Ishikawa (cell line): ENCODE data around the gene VWC2L.

Source experiments
- CEBPB ChIP-seq: IDR thresholded peaks from 2 replicates; pipeline ENCODE4 v1.6.1; 2012
- CREB1 ChIP-seq: IDR thresholded peaks from 2 replicates; pipeline ENCODE4 v1.6.1; 2012; ENCODE audit warnings: low read depth
- EGR1 ChIP-seq: IDR thresholded peaks from 2 replicates; pipeline ENCODE4 v1.6.1; 2012
- EP300 ChIP-seq: IDR thresholded peaks from 2 replicates; pipeline ENCODE4 v1.6.1; 2012; ENCODE audit warnings: borderline replicate concordance
- FOXM1 ChIP-seq: IDR thresholded peaks from 2 replicates; pipeline ENCODE4 v1.6.1; 2012; ENCODE audit warnings: low read depth, borderline replicate concordance
- MAX ChIP-seq: IDR thresholded peaks from 2 replicates; pipeline ENCODE4 v1.6.1; 2012
- NFIC ChIP-seq: IDR thresholded peaks from 2 replicates; pipeline ENCODE4 v1.6.1; 2012
- RAD21 ChIP-seq: IDR thresholded peaks from 2 replicates; pipeline ENCODE4 v1.6.1; 2012; ENCODE audit warnings: low read depth
- REST ChIP-seq: IDR thresholded peaks from 2 replicates; pipeline ENCODE4 v1.6.1; 2012; ENCODE audit warnings: low read depth, mild to moderate bottlenecking
- TAF1 ChIP-seq: IDR thresholded peaks from 2 replicates; pipeline ENCODE4 v1.6.1; 2012; ENCODE audit warnings: low read depth, mild to moderate bottlenecking
- TCF12 ChIP-seq: IDR thresholded peaks from 2 replicates; pipeline ENCODE4 v1.6.1; 2012; ENCODE audit warnings: low read depth
- TEAD4 ChIP-seq: IDR thresholded peaks from 2 replicates; pipeline ENCODE4 v1.6.1; 2012
- USF1 ChIP-seq: IDR thresholded peaks from 2 replicates; pipeline ENCODE4 v1.6.1; 2012
- YY1 ChIP-seq: IDR thresholded peaks from 2 replicates; pipeline ENCODE4 v1.6.1; 2012; ENCODE audit warnings: low read depth
- ZBTB7A ChIP-seq: IDR thresholded peaks from 2 replicates; pipeline ENCODE4 v1.6.1; 2012; ENCODE audit warnings: low read depth

The VWC2L gene

GRCh38 chr2:214377286-214377624 lies 33.6 kb upstream of the VWC2L start:
- TF ChIP-seq NFIC = no peak
- TF ChIP-seq RAD21 = no peak
- no peak for TF ChIP-seq EGR1
- TF ChIP-seq FOXM1 = no peak
- no peak for TF ChIP-seq CEBPB
- TF ChIP-seq TEAD4 = no peak
- no peak for TF ChIP-seq YY1
- TF ChIP-seq MAX = no peak
- TF ChIP-seq REST = no peak

- no peak for TF ChIP-seq CREB1
- TF ChIP-seq RAD21 = peak; percentile 26
- TF ChIP-seq USF1 = no peak
- peak; percentile 46 for TF ChIP-seq TEAD4
- peak; percentile 84 for TF ChIP-seq NFIC
- TF ChIP-seq MAX = 0 out of 2 replicates have a peak, but pooled peaks have one; percentile 21
- TF ChIP-seq TAF1 = no peak
- no peak for TF ChIP-seq REST
- no peak for TF ChIP-seq EGR1
- TF ChIP-seq TCF12 = 0 out of 2 replicates have a peak, but pooled peaks have one; percentile 61
- TF ChIP-seq EP300 = 0 out of 2 replicates have a peak, but pooled peaks have one; percentile 25
Measured at GRCh38 chr2:214378455-214379103, 32.3 kb upstream of the VWC2L start.

- no peak for TF ChIP-seq RAD21
- TF ChIP-seq MAX = no peak
- TF ChIP-seq EP300 = no peak
Measured at GRCh38 chr2:214379227-214379626, 31.6 kb upstream of the VWC2L start.

GRCh38 chr2:214380681-214381080 lies 30.2 kb upstream of the VWC2L start:
- TF ChIP-seq TAF1 (no peak), NFIC (no peak), TEAD4 (no peak), USF1 (no peak), RAD21 (no peak), MAX (no peak), REST (no peak), EGR1 (no peak), TCF12 (no peak), CEBPB (no peak), ZBTB7A (no peak), EP300 (no peak), YY1 (no peak), CREB1 (no peak)
